Neural progenitor cell (in vitro differentiated cells): ENCODE results near the gene NR3C2. TPM values are rescaled to one million over a fixed set of nuclear protein-coding genes. Genes with fewer than 3 reads are reported as not detected.

ENCODE experiments used
- DNase-seq: peaks from one replicate; pipeline ENCODE4 v3.0.0-alpha.2; 2016; ENCODE audit warnings: low spot score
- H2AFZ ChIP-seq: fragments of 200-600 bp; sonication (generic); replicated peaks from 2 replicates; pipeline ENCODE4 v1.6.1; 2016; ENCODE audit warnings: antibody characterized with exemption
- H3F3A ChIP-seq: fragments of 200-600 bp; sonication (generic); 2 replicates; pipeline ENCODE4 v1.6.1; 2016; ENCODE audit warnings: antibody characterized with exemption, low read depth
- H3K27ac ChIP-seq: fragments of 200-600 bp; sonication (generic); 2 replicates; pipeline ENCODE4 v1.5.1; 2016; ENCODE audit warnings: mild to moderate bottlenecking
- H3K27me3 ChIP-seq: fragments of 200-600 bp; sonication (generic); 2 replicates; pipeline ENCODE4 v1.6.1; 2016; ENCODE audit warnings: mild to moderate bottlenecking, moderate library complexity
- H3K36me3 ChIP-seq: fragments of 200-600 bp; sonication (generic); 2 replicates; pipeline ENCODE4 v1.5.1; 2016
- H3K4me1 ChIP-seq: fragments of 200-600 bp; sonication (generic); 2 replicates; pipeline ENCODE4 v1.6.1; 2016; ENCODE audit warnings: mixed run types
- H3K4me2 ChIP-seq: fragments of 200-600 bp; sonication (generic); 2 replicates; pipeline ENCODE4 v1.6.1; 2016
- H3K4me3 ChIP-seq: fragments of 200-600 bp; sonication (generic); 2 replicates; pipeline ENCODE4 v1.5.1; 2016
- H3K79me2 ChIP-seq: fragments of 200-600 bp; sonication (generic); 2 replicates; pipeline ENCODE4 v1.6.1; 2016; ENCODE audit warnings: low read depth
- H3K9ac ChIP-seq: fragments of 200-600 bp; sonication (generic); 2 replicates; pipeline ENCODE4 v1.6.1; 2016
- H3K9me3 ChIP-seq: fragments of 200-600 bp; sonication (generic); 2 replicates; pipeline ENCODE4 v1.5.1; 2016; ENCODE audit warnings: low read depth
- H4K20me1 ChIP-seq: fragments of 200-600 bp; sonication (generic); 2 replicates; pipeline ENCODE4 v1.6.1; 2016; ENCODE audit warnings: low read depth
- H3K27ac Mint-ChIP-seq: 3 replicates; pipeline ENCODE4 v1.8.0; 2021; ENCODE audit warnings: mixed read lengths
- H3K27me3 Mint-ChIP-seq: 2 replicates; pipeline ENCODE4 v1.8.0; 2022; ENCODE audit warnings: low read depth, mild to moderate bottlenecking, inconsistent platforms, moderate library complexity, mixed read lengths; ENCODE audit not compliant: insufficient read depth
- H3K36me3 Mint-ChIP-seq: 3 replicates; pipeline ENCODE4 v1.8.0; 2021; ENCODE audit warnings: mixed read lengths
- H3K4me1 Mint-ChIP-seq: 3 replicates; pipeline ENCODE4 v1.8.0; 2021; ENCODE audit warnings: mixed read lengths
- H3K4me3 Mint-ChIP-seq: 3 replicates; pipeline ENCODE4 v1.8.0; 2021; ENCODE audit warnings: mild to moderate bottlenecking, moderate library complexity, mixed read lengths
- H3K9me3 Mint-ChIP-seq: 3 replicates; pipeline ENCODE4 v1.8.0; 2020; ENCODE audit warnings: mixed read lengths
- EZH2 ChIP-seq: fragments of 200-600 bp; sonication (generic); IDR thresholded peaks from 2 replicates; pipeline ENCODE4 v1.6.1; 2017; ENCODE audit warnings: antibody characterized with exemption, mild to moderate bottlenecking, moderate library complexity
- EZH2phosphoT487 ChIP-seq: fragments of 200-600 bp; sonication (generic); IDR thresholded peaks from 2 replicates; pipeline ENCODE4 v1.6.1; 2017; ENCODE audit warnings: antibody characterized with exemption
- total RNA-seq: library from RNA; depleted of rRNA; stranded (reverse); fragments of >200 nt; gene quantifications from 2 replicates; pipeline ENCODE4 v1.2.3, GENCODE V29; 2015; ENCODE audit warnings: low replicate concordance
- TF ChIP-seq, protein P1 (sequence below): fragments of 200-600 bp; sonication (generic); IDR thresholded peaks from 2 replicates; pipeline ENCODE4 v1.5.1; 2017; ENCODE audit warnings: antibody characterized with exemption, mild to moderate bottlenecking

Gene NR3C2
- total RNA-seq, 1 donor from 2014 or later = 0.73 TPM

DNA sequence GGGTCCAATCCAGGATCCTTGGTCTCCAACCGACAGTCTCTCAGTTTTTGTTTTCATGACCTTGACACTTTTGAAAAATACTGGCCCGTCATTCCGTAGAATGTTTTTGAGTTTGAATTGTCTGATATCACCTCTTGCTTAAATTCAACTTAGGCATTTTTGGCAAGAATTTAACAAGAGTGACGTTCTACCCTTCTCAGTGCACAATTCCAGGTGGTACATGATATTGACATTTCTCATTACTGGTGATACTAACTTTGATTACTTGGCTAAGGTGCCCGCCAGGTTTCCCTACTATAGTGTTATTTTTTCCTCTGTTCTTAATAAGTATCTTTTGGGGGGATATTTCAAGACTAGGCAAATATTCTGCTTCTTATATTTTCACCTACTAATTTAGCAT is 215.1 kb downstream of the NR3C2 start:
- Histone ChIP-seq H3F3A (no peaks in the 10 kb centered on the region), H3K27me3 (no peaks in the 10 kb centered on the region), H2AFZ (no peak overlapping the region), H3K36me3 (no peaks in the 10 kb centered on the region), H3K4me1 (peaks cover 15% of the 10 kb centered on the region), H3K4me3 (no peak overlapping the region), H3K9ac (no peak overlapping the region), H3K79me2 (no peaks in the 10 kb centered on the region), H4K20me1 (no peaks in the 10 kb centered on the region), H3K4me2 (no peak overlapping the region), H3K27ac (no peak overlapping the region), H3K9me3 (no peaks in the 10 kb centered on the region)
- no peak overlapping the region for H3K4me3 Mint-ChIP-seq
- no peaks in the 10 kb centered on the region for H3K36me3 Mint-ChIP-seq
- DNase-seq = no peak
- TF ChIP-seq EZH2phosphoT487 (no peak), EZH2 (no peak)
- TF ChIP-seq, protein P1, sequence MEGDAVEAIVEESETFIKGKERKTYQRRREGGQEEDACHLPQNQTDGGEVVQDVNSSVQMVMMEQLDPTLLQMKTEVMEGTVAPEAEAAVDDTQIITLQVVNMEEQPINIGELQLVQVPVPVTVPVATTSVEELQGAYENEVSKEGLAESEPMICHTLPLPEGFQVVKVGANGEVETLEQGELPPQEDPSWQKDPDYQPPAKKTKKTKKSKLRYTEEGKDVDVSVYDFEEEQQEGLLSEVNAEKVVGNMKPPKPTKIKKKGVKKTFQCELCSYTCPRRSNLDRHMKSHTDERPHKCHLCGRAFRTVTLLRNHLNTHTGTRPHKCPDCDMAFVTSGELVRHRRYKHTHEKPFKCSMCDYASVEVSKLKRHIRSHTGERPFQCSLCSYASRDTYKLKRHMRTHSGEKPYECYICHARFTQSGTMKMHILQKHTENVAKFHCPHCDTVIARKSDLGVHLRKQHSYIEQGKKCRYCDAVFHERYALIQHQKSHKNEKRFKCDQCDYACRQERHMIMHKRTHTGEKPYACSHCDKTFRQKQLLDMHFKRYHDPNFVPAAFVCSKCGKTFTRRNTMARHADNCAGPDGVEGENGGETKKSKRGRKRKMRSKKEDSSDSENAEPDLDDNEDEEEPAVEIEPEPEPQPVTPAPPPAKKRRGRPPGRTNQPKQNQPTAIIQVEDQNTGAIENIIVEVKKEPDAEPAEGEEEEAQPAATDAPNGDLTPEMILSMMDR = no peak
- no peak overlapping the region for H3K27ac Mint-ChIP-seq
- no peaks in the 10 kb centered on the region for H3K27me3 Mint-ChIP-seq
- H3K9me3 Mint-ChIP-seq = no peaks in the 10 kb centered on the region
- no peaks in the 10 kb centered on the region for H3K4me1 Mint-ChIP-seq

DNA sequence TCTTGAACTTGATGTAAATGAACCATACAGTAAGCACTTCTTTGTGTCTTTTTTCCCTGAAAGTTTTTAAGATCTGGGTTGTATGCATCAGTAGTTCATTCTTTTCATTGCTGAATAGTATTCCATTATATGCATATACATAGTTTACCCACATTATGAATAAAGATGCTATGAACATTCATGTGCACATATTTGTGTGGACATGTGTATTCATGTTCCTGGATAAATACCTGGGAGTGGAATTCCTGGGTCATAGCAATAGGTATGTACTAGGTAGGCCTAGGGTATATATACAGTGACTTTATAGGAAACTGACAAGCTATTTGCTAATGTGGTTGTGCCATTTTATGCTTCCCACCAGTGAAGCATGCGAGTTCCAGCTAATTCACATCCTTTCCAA is 215.9 kb downstream of the NR3C2 start:
- Histone ChIP-seq H3K27me3 (no peaks in the 10 kb centered on the region), H3K36me3 (no peaks in the 10 kb centered on the region), H3K9me3 (no peaks in the 10 kb centered on the region), H3K4me2 (no peak overlapping the region), H3K4me1 (peaks cover 15% of the 10 kb centered on the region), H2AFZ (no peak overlapping the region), H4K20me1 (no peaks in the 10 kb centered on the region), H3K79me2 (no peaks in the 10 kb centered on the region), H3K4me3 (no peak overlapping the region), H3K27ac (no peak overlapping the region), H3K9ac (no peak overlapping the region), H3F3A (no peaks in the 10 kb centered on the region)
- H3K27me3 Mint-ChIP-seq = no peaks in the 10 kb centered on the region
- no peak for DNase-seq
- H3K4me3 Mint-ChIP-seq = no peak overlapping the region
- H3K27ac Mint-ChIP-seq = no peak overlapping the region
- TF ChIP-seq, protein P1 = no peak
- no peak for TF ChIP-seq EZH2
- TF ChIP-seq EZH2phosphoT487 = no peak
- H3K9me3 Mint-ChIP-seq = no peaks in the 10 kb centered on the region
- no peaks in the 10 kb centered on the region for H3K4me1 Mint-ChIP-seq
- H3K36me3 Mint-ChIP-seq = no peaks in the 10 kb centered on the region

- Mint-ChIP-seq H3K36me3 (no peaks in the 10 kb centered on the region), H3K4me3 (no peak overlapping the region), H3K27ac (no peak overlapping the region), H3K9me3 (no peaks in the 10 kb centered on the region), H3K27me3 (no peaks in the 10 kb centered on the region), H3K4me1 (no peaks in the 10 kb centered on the region)
- H3K27ac ChIP-seq = no peak overlapping the region
- H2AFZ ChIP-seq = no peak overlapping the region
- no peaks in the 10 kb centered on the region for H4K20me1 ChIP-seq
- H3K9me3 ChIP-seq = no peaks in the 10 kb centered on the region
- no peaks in the 10 kb centered on the region for H3K36me3 ChIP-seq
- TF ChIP-seq EZH2phosphoT487 (no peak), EZH2 (no peak)
- H3K4me2 ChIP-seq = no peak overlapping the region
- H3K4me3 ChIP-seq = no peak overlapping the region
- no peak overlapping the region for H3K9ac ChIP-seq
- no peaks in the 10 kb centered on the region for H3K27me3 ChIP-seq
- H3K79me2 ChIP-seq = no peaks in the 10 kb centered on the region
- H3F3A ChIP-seq = no peaks in the 10 kb centered on the region
- peaks cover 15% of the 10 kb centered on the region for H3K4me1 ChIP-seq
- DNase-seq = no peak
Observed at GRCh38 chr4:148225639-148226038, 216.6 kb downstream of the NR3C2 start.

DNA sequence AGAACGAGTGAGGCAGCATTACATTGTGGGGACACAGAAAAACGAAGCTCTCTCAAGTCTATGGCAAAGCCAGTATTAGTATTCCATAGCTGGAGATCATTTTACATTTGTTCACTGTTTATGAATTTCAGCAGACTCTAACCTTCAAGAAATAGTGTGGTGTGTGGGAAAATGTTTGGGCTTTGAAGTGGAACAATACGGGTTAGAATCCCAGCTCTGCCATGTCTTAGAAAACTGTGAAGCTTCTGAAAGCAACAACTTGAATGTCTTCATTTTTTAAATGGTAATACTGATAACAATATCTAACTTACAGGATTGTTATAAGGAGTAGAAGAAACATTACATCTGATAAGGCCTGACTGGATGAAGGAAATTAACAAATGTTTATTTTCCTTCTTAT is 217.7 kb downstream of the NR3C2 start:
- TF ChIP-seq, protein P1 = no peak
- TF ChIP-seq EZH2 (no peak), EZH2phosphoT487 (no peak)
- H3K4me1 ChIP-seq = peaks cover 15% of the 10 kb centered on the region
- H3K9ac ChIP-seq = no peak overlapping the region
- Mint-ChIP-seq H3K9me3 (no peaks in the 10 kb centered on the region), H3K27me3 (no peaks in the 10 kb centered on the region), H3K4me3 (no peak overlapping the region), H3K27ac (no peak overlapping the region), H3K36me3 (no peaks in the 10 kb centered on the region), H3K4me1 (no peaks in the 10 kb centered on the region)
- H3F3A ChIP-seq = no peaks in the 10 kb centered on the region
- no peak for DNase-seq
- no peak overlapping the region for H3K4me2 ChIP-seq
- H3K4me3 ChIP-seq = no peak overlapping the region
- no peaks in the 10 kb centered on the region for H3K9me3 ChIP-seq
- no peak overlapping the region for H3K27ac ChIP-seq
- H3K36me3 ChIP-seq = no peaks in the 10 kb centered on the region
- H4K20me1 ChIP-seq = no peaks in the 10 kb centered on the region
- peak overlapping the region; percentile 58 for H2AFZ ChIP-seq
- H3K27me3 ChIP-seq = no peaks in the 10 kb centered on the region
- H3K79me2 ChIP-seq = no peaks in the 10 kb centered on the region
